Activated CD8-positive, alpha-beta memory T cell treated with anti-CD3 and anti-CD28 coated beads, Interleukin-2, amount 10 ng/mL, durations not matched to agents 7 days and 5 days (primary cell): ENCODE data around the gene ERGIC3. TPM values are rescaled to one million over a fixed set of nuclear protein-coding genes. Genes with fewer than 3 reads are reported as not detected.
"Not testable (repeated sequence)": the region's sequence is repeated elsewhere in the genome, so short reads cannot be mapped to it uniquely, and the experiment has no call there.

Experiments
- ATAC-seq: fragments of 150-1000 bp; cut with Tn5 transposase; one replicate; pipeline ENCODE4 v1.10.0; 2021; ENCODE audit warnings: moderate library complexity
- CTCF ChIA-PET: fragments of 350-600 bp; sonication (Branson Sonifier 250); formaldehyde crosslinking; loops from one replicate; lab custom pipeline; 2021; ENCODE audit warnings: antibody characterized with exemption; lab: Charles Lee
- DNase-seq: peaks from one replicate; pipeline ENCODE4 v3.0.0-alpha.2; 2020
- H3K27ac Mint-ChIP-seq: one replicate; pipeline ENCODE4 v1.8.0; 2021; ENCODE audit warnings: mild to moderate bottlenecking, mixed read lengths
- H3K27me3 Mint-ChIP-seq: one replicate; pipeline ENCODE4 v1.8.0; 2021; ENCODE audit warnings: mixed read lengths
- H3K36me3 Mint-ChIP-seq: one replicate; pipeline ENCODE4 v1.8.0; 2021; ENCODE audit warnings: mild to moderate bottlenecking, mixed read lengths
- H3K4me1 Mint-ChIP-seq: one replicate; pipeline ENCODE4 v1.8.0; 2021; ENCODE audit warnings: mixed read lengths
- H3K4me3 Mint-ChIP-seq: one replicate; pipeline ENCODE4 v1.8.0; 2021; ENCODE audit warnings: mild to moderate bottlenecking, moderate library complexity, mixed read lengths
- H3K9me3 Mint-ChIP-seq: one replicate; pipeline ENCODE4 v1.8.0; 2022; ENCODE audit warnings: low read depth, mixed read lengths
- total RNA-seq, 2 experiments: library from RNA; stranded (reverse); gene quantifications; one replicate each; pipeline ENCODE4 v1.2.3, GENCODE V29; 2021

The ERGIC3 gene
- total RNA-seq, 2 experiments from 2014 or later = 115 to 128 TPM

DNA sequence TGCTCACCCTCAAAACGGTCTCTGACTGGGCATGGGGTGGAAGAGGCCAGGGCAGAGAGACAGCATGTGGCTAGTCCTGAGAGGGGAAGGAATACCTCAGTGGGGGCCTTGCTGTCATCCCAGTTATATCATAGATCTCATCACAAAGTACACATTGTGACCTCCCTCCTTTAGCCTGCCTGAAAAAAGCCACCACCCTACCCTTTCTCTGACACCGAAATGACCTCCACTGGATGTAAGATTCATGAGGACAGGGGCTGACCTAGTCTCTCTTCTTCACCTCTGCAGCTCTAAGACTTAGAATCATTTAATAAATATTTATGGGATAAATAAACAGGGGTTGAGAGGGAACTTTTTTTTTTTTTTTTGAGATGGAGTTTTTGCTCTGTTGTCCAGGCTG, 12.3 kb upstream of the ERGIC3 start, which contains the start of gene C20orf173:
Gene C20orf173, minus strand, starts transcription at position 101 of the 400 bp plus-strand sequence. CDS start 279 bp downstream, outside the sequence.
- H3K27ac Mint-ChIP-seq = no peak within 1 kb of the TSS
- CTCF ChIA-PET = no interaction called here
- no peaks in the 10 kb centered on the region for H3K36me3 Mint-ChIP-seq
- H3K27me3 Mint-ChIP-seq = no peaks in the 10 kb centered on the region
- H3K4me1 Mint-ChIP-seq = no peaks in the 10 kb centered on the region
- no peak within 1 kb of the TSS for H3K4me3 Mint-ChIP-seq
- DNase-seq = no peak
- no peak for ATAC-seq
- no peaks in the 10 kb centered on the region for H3K9me3 Mint-ChIP-seq

DNA sequence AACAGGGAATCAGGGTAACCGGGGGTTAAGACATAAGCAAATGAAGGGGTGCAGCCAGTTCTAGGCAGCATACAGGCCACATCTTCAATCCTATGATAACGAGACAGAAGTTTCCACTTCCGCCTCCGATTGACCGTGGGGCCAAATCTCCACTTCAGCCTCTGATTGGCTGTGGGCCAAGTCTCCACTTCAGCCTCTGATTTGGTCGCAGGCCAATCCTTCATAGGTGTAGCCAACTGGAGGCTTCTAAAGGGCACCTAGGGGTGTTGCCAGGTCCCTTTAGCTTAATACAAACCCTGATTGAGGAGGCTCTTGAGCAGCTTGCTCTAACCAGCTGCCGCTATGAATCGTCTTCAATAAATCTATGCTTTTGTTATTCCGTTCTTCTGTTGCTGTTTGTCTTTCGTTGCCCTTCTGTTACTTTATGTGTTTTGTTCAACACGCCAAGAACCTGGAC, 2.1 kb upstream of the ERGIC3 start:
- CTCF ChIA-PET = interaction anchor here (1.3 kb wide), 1 partner anchor 49 kb away, joined by 3 read pairs; no protein-coding TSS in a partner anchor
- Mint-ChIP-seq H3K36me3 (peaks cover 4% of the 10 kb centered on the region), H3K27me3 (peaks cover 3% of the 10 kb centered on the region), H3K4me1 (peaks cover 20% of the 10 kb centered on the region), H3K9me3 (no peaks in the 10 kb centered on the region), H3K4me3 (peak overlapping the region; percentile 18), H3K27ac (peak overlapping the region; percentile 62)
- DNase-seq (peak; percentile 64), ATAC-seq (peak; percentile 43)

- ATAC-seq = no peak
- no peaks in the 10 kb centered on the region for H3K9me3 Mint-ChIP-seq
- no peaks in the 10 kb centered on the region for H3K27me3 Mint-ChIP-seq
- CTCF ChIA-PET = interaction anchor here (1.1 to 2.0 kb wide), 8 partner anchors 16 to 413 kb away, joined by 3 to 6 read pairs (median 3); partner anchors contain the start of gene SCAND1
- peak overlapping the region; percentile 86 for H3K27ac Mint-ChIP-seq
- DNase-seq = no peak
- H3K4me1 Mint-ChIP-seq = peaks cover 19% of the 10 kb centered on the region
- peak overlapping the region; percentile 77 for H3K4me3 Mint-ChIP-seq
- peaks cover 4% of the 10 kb centered on the region for H3K36me3 Mint-ChIP-seq
Observed at GRCh38 chr20:35541118-35541782, 628 bp upstream of the ERGIC3 start.

DNA sequence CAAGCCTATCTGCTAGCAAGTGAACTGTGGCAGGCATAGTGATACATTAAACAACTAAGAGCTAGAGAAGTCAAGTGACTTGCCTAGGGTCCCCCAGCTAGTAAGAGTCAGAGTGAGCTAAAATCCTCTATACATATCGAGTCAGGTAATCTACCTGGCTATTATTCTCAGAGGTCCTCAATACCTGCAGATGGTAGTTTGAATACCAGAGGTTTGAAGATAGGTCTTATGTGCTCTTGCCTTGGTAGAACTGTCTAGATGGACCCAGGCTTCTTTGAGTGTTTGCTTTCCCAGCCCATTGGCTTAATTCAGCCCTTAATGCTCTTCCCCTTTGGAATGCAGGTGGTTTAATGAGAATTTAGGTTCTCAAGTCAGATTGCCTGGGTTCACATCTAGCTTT, 1.1 kb downstream of the ERGIC3 start:
- H3K9me3 Mint-ChIP-seq = no peaks in the 10 kb centered on the region
- DNase-seq = no peak
- H3K27me3 Mint-ChIP-seq = no peaks in the 10 kb centered on the region
- CTCF ChIA-PET = interaction anchor here (1.0 to 1.3 kb wide), 3 partner anchors 35 to 450 kb away, joined by 3 to 4 read pairs (median 3); no protein-coding TSS in a partner anchor
- no peak for ATAC-seq
- peak overlapping the region; percentile 77 for H3K4me3 Mint-ChIP-seq
- peaks cover 4% of the 10 kb centered on the region for H3K36me3 Mint-ChIP-seq
- peak overlapping the region; percentile 41 for H3K27ac Mint-ChIP-seq
- peaks cover 19% of the 10 kb centered on the region for H3K4me1 Mint-ChIP-seq

GRCh38 chr20:35544436-35544835, 2.6 kb downstream of the ERGIC3 start:
- CTCF ChIA-PET = no interaction called here
- Mint-ChIP-seq H3K27me3 (no peaks in the 10 kb centered on the region), H3K4me3 (no peak overlapping the region), H3K36me3 (peaks cover 8% of the 10 kb centered on the region), H3K4me1 (peaks cover 19% of the 10 kb centered on the region), H3K27ac (no peak overlapping the region), H3K9me3 (no peaks in the 10 kb centered on the region)
- ATAC-seq = no peak
- no peak for DNase-seq

DNA sequence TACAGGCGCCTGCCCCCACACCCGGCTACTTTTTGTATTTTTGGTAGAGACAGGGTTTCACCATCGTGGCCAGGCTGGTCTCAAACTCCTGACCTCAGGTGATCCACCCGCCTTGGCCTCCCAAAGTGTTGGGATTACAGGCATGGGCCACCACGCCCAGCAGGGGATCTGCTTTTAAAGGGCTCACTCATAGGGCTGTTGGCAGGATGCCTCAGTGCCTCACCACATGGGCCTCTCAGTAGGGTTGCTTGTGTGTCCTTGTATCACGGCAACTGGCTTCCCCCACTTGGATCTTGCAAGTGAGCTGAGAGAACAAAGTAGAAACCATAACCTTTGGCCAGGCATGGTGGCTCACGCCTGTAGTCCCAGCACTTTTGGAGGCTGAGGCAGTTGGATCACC, 3.1 kb downstream of the ERGIC3 start:
- CTCF ChIA-PET, H3K27ac Mint-ChIP-seq, H3K4me3 Mint-ChIP-seq, H3K27me3 Mint-ChIP-seq, H3K9me3 Mint-ChIP-seq, ATAC-seq, DNase-seq, H3K36me3 Mint-ChIP-seq: not testable (repeated sequence)
- H3K4me1 Mint-ChIP-seq = peaks cover 18% of the 10 kb centered on the region

- CTCF ChIA-PET = no interaction called here
- DNase-seq (no peak), ATAC-seq (no peak)
- Mint-ChIP-seq H3K27me3 (no peaks in the 10 kb centered on the region), H3K4me1 (peaks cover 16% of the 10 kb centered on the region), H3K9me3 (no peaks in the 10 kb centered on the region), H3K27ac (no peak overlapping the region), H3K36me3 (peaks cover 10% of the 10 kb centered on the region), H3K4me3 (no peak overlapping the region)
Observed at GRCh38 chr20:35546127-35546526, 4.2 kb downstream of the ERGIC3 start.

DNA sequence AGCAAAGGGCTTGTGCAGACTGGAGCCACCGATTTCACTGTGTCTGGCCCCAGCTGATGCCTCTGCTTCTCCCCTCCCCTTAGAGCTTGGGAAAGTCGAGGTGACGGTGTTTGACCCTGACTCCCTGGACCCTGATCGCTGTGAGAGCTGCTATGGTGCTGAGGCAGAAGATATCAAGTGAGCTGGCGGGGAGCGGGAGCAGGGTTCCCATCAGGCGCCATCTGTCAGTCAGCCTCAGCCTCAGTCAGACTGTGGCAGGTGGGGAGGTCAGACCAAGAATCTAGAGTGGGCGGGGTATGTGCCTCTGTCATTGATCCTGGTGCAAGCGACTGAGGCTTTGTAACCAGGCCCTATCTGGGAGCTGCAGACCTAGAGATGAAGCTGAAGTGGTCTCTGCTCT, 5.5 kb downstream of the ERGIC3 start:
- Mint-ChIP-seq H3K9me3 (no peaks in the 10 kb centered on the region), H3K27me3 (no peaks in the 10 kb centered on the region), H3K4me3 (no peak overlapping the region), H3K27ac (no peak overlapping the region), H3K36me3 (peaks cover 10% of the 10 kb centered on the region), H3K4me1 (peaks cover 8% of the 10 kb centered on the region)
- no peak for DNase-seq
- CTCF ChIA-PET = no interaction called here
- ATAC-seq = no peak

DNA sequence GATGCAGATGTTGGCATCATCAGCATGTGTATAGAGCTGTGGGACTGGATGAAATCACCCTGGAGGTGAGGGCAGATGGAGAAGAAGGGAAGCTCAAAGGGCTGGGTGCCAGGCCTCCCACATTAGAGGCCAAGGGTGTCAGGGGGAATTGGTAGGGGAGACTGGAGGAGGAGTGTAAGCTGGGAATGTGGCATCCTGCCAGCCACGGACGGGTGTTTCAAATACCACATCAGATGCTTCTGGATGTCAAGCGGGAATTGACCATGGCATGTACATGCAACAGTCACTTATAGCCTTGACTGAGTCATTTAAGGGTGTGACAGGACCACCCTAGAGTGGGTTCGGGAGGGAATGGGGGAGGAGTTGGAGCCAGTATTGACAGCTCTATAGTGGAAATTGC, 9.6 kb downstream of the ERGIC3 start:
- peaks cover 6% of the 10 kb centered on the region for H3K36me3 Mint-ChIP-seq
- CTCF ChIA-PET = interaction anchor here (0.7 kb wide), 2 partner anchors 65 to 105 kb away, joined by 3 read pairs; no protein-coding TSS in a partner anchor
- no peaks in the 10 kb centered on the region for H3K27me3 Mint-ChIP-seq
- no peaks in the 10 kb centered on the region for H3K4me1 Mint-ChIP-seq
- no peak overlapping the region for H3K27ac Mint-ChIP-seq
- ATAC-seq = no peak
- no peak for DNase-seq
- H3K9me3 Mint-ChIP-seq = no peaks in the 10 kb centered on the region
- no peak overlapping the region for H3K4me3 Mint-ChIP-seq

DNA sequence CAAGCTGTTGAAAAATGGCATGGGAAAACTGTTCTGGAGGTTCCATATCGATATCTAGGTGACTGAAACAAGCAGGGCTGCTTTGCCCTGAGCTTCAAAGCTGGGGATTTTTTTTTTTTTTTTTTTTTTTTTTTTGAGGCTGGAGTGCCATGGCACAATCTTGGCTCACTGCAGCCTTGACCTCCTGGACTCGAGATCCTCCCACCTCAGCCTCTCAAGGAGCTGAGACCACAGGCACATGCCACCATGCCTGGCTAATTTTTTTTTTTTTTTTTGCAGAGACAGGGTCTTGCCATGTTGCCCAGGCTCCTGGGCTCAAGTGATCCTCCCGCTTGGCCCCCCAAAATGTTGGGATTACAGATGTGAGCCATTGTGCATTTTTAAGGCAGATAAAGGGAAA, 11.0 kb downstream of the ERGIC3 start:
- H3K4me3 Mint-ChIP-seq = no peak overlapping the region
- H3K9me3 Mint-ChIP-seq = no peaks in the 10 kb centered on the region
- peaks cover 6% of the 10 kb centered on the region for H3K36me3 Mint-ChIP-seq
- ATAC-seq = no peak
- CTCF ChIA-PET = interaction anchor here (0.6 kb wide), 1 partner anchor 242 kb away, joined by 3 read pairs; no protein-coding TSS in a partner anchor
- no peak overlapping the region for H3K27ac Mint-ChIP-seq
- no peaks in the 10 kb centered on the region for H3K27me3 Mint-ChIP-seq
- H3K4me1 Mint-ChIP-seq = no peaks in the 10 kb centered on the region
- no peak for DNase-seq

- H3K4me1 Mint-ChIP-seq, H3K9me3 Mint-ChIP-seq, H3K27ac Mint-ChIP-seq, H3K27me3 Mint-ChIP-seq, H3K36me3 Mint-ChIP-seq, DNase-seq, ATAC-seq, CTCF ChIA-PET, H3K4me3 Mint-ChIP-seq: not testable (repeated sequence)
Observed at GRCh38 chr20:35555461-35555860, 13.6 kb downstream of the ERGIC3 start.

DNA sequence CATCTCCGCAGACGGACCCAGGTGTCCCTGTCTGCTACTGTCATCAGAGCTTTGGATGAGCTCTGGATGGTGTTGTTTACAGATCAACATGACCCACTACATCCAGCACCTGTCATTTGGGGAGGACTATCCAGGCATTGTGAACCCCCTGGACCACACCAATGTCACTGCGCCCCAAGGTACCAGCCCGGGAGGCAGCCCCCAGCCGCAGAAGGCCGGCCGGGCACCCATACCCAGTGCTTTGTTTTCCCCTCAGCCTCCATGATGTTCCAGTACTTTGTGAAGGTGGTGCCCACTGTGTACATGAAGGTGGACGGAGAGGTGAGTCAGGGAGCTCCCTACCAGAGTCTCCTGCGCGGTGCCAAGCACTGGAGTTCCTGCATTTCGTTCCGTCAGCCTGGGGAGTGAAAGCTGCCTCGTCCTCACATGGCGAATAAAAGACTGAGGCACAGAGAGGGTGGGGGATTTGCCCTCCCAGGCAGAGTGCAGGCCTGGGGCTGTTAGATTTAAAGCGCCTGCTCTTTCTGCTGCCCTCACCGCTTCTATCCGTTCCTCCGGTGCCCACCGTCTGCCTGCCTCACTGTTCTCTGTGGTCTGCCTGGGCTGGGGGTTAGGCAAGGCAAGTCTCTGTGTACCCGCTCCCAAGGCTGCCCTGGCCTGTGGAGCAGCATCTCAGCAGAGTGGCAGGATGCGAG, 14.2 kb downstream of the ERGIC3 start:
- CTCF ChIA-PET = no interaction called here
- DNase-seq (no peak), ATAC-seq (no peak)
- Mint-ChIP-seq H3K36me3 (no peaks in the 10 kb centered on the region), H3K27ac (no peak overlapping the region), H3K9me3 (no peaks in the 10 kb centered on the region), H3K27me3 (no peaks in the 10 kb centered on the region), H3K4me1 (no peaks in the 10 kb centered on the region), H3K4me3 (no peak overlapping the region)

DNA sequence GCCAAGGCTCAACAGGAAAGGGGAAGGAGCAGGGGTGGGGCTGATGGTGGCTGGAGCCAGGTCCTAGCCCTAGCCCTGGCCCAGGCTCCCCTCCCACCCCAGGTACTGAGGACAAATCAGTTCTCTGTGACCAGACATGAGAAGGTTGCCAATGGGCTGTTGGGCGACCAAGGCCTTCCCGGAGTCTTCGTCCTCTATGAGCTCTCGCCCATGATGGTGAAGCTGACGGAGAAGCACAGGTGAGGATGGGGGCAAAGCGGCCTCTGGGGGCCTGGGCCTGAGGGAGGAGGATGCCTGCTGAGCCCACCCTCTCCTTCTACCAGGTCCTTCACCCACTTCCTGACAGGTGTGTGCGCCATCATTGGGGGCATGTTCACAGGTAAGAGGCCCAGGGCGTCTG, 15.0 kb downstream of the ERGIC3 start:
- ATAC-seq = no peak
- no peak overlapping the region for H3K4me3 Mint-ChIP-seq
- no peaks in the 10 kb centered on the region for H3K36me3 Mint-ChIP-seq
- no peak for DNase-seq
- H3K4me1 Mint-ChIP-seq = no peaks in the 10 kb centered on the region
- CTCF ChIA-PET = no interaction called here
- H3K9me3 Mint-ChIP-seq = no peaks in the 10 kb centered on the region
- H3K27me3 Mint-ChIP-seq = no peaks in the 10 kb centered on the region
- no peak overlapping the region for H3K27ac Mint-ChIP-seq

DNA sequence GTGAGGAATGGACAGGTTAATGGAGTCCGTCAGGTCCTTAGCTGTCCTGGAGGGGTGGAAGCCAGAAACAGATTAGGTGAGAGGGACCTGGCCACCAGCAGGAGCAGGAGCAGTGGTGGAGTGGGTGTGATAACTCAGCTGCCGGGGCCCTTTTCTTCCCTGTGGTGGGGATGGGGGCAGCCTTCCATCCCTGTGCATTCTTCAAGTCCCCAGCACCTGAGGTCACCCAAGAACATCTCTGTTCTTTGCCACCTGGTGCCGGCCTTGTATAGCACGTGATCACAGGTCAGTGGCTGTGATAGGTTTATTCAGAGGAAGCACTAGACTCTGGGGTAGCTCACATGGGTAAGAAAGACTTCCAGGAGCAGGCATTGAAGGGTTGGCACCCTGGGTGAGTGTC, 16.6 kb downstream of the ERGIC3 start:
- no peak for DNase-seq
- no peaks in the 10 kb centered on the region for H3K4me1 Mint-ChIP-seq
- CTCF ChIA-PET = no interaction called here
- no peak overlapping the region for H3K4me3 Mint-ChIP-seq
- ATAC-seq = no peak
- no peaks in the 10 kb centered on the region for H3K36me3 Mint-ChIP-seq
- no peaks in the 10 kb centered on the region for H3K9me3 Mint-ChIP-seq
- no peak overlapping the region for H3K27ac Mint-ChIP-seq
- no peaks in the 10 kb centered on the region for H3K27me3 Mint-ChIP-seq
